Heart right ventricle (tissue), 16 donors: ENCODE measurements around the gene ANKRD60. TPM values are rescaled to one million over a fixed set of nuclear protein-coding genes. Genes with fewer than 3 reads are reported as not detected.

Source experiments
- ATAC-seq, 8 donors: fragments of 200-7000 bp; cut with Tn5 transposase; one replicate each; pipeline ENCODE4 v1.9.1; 2020; ENCODE audit warnings: mild to moderate bottlenecking in 8 of 8, moderate library complexity in 8 of 8, moderate number of reproducible peaks in 1 of 8
- DNase-seq, 2 donors: peaks; one replicate each; pipeline ENCODE4 v3.0.0-alpha.2; 2020
- H3K27ac ChIP-seq, 10 donors: fragments of 200-600 bp; sonication (generic) in 2 of 10; one replicate each; pipeline versions ENCODE4 v1.5.0 to v1.8.0; 2020 to 2022; ENCODE audit warnings: mild to moderate bottlenecking in 3 of 10
- H3K27me3 ChIP-seq, 7 donors: fragments of 200-600 bp; one replicate each; pipeline ENCODE4 v1.8.0; 2021 to 2022; ENCODE audit warnings: mild to moderate bottlenecking in 2 of 7
- H3K36me3 ChIP-seq, 9 donors: fragments of 200-600 bp; sonication (generic) in 1 of 9; one replicate each; pipeline versions ENCODE4 v1.5.0 to v1.8.0; 2020 to 2022; ENCODE audit warnings: mild to moderate bottlenecking in 2 of 9
- H3K4me1 ChIP-seq, 9 donors: fragments of 200-600 bp; sonication (generic) in 1 of 9; one replicate each; pipeline versions ENCODE4 v1.5.0 to v1.8.0; 2020 to 2022; ENCODE audit warnings: mild to moderate bottlenecking in 4 of 9
- H3K4me3 ChIP-seq, 10 donors: fragments of 200-600 bp; sonication (generic) in 2 of 10; one replicate each; pipeline versions ENCODE4 v1.5.0 to v1.8.0; 2020 to 2022; ENCODE audit warnings: mild to moderate bottlenecking in 7 of 10, moderate library complexity in 2 of 10
- H3K9me3 ChIP-seq, 11 donors: fragments of 200-600 bp in 10 of 11; sonication (generic) in 2 of 11; one replicate each; pipeline versions ENCODE4 v1.5.0 to v1.8.0; 2013 to 2022; ENCODE audit warnings: mild to moderate bottlenecking in 2 of 11, control low read depth in 1 of 11, moderate library complexity in 1 of 11
- CTCF ChIP-seq, 9 donors: fragments of 200-600 bp; sonication (generic) in 2 of 9; IDR thresholded peaks; one replicate each; pipeline versions ENCODE4 v1.5.0 to v1.8.0; 2021 to 2022; ENCODE audit warnings: antibody characterized with exemption in 9 of 9, mild to moderate bottlenecking in 5 of 9, moderate library complexity in 1 of 9
- WGBS, 2 donors: extraction: QIAGEN DNeasy Blood & Tissue Kit; methylation state at CpG; one replicate each; pipeline ENCODE4 v1.1.7; 2013; ENCODE audit warnings: inconsistent platforms in 1 of 2; 5-methylcytosine and 5-hydroxymethylcytosine counted together
- intact Hi-C, 10 donors: fragments of 100-400 bp; cut with DNase I; formaldehyde crosslinking; loops; one replicate each; pipeline versions ENCODE4 v1.11.1 to v1.14.2; 2022
- polyA plus RNA-seq, 2 donors: library from polyadenylated mRNA; stranded (reverse); fragments of 200-250 nt; gene quantifications; one replicate each; pipeline ENCODE4 v1.2.3, GENCODE V29; 2013
- total RNA-seq, 10 donors: library from RNA; stranded (reverse); fragmentation: NEBNext Ultra II Directional in 3 of 10; extraction: Animal tissue kit (Norgen Biotek cat#: 25700) in 3 of 10; gene quantifications; one replicate each; pipeline versions ENCODE4 v1.2.1 to v1.2.4, GENCODE V29; 2021 to 2023
- donor health status: Arrhythmogenic right ventricular cardiomyopathy.
- donor health status: ischemic (EF 13 %, LVEDD 7.1; RV severe dilation, severe dysfunction).
- donor health status: healthy with polysubstance abuse.
- donor health status: DM: no; HTN: yes; CAD: no.
- donor health status: DM: no; HTN: no; CAD: no.
- donor health status: ischemic (EF 25% LVEDD 6.9; RV normal size, moderate dysfunction).
- donor health status: ischemic (EF 25% LVEDD 5.7; RV mildly dilated, moderate dysfunction).
- donor health status: healthy.
- donor health status: DM: yes; HTN: yes; CAD: no.
- donor health status: Ischemic cardiomyopathy.
- donor health status: ischemic (EF 35%, LVEDD 5.7; RV mildly dilated, moderate dysfunction).
- donor health status: nonischemic (EF 11% LVEDD 7.7; RV severe dilation, severe dysfunction).
- donor health status: DM: yes; HTN: yes; CAD: no.
- donor health status: PGD.
- donor health status: ischemic (EF 29% LVEDD 5.4; RV normal size, mild dysfunction).
- donor health status: nonischemic (EF 23%, LVEDD 6.1; RV moderate dilation, normal function).

Gene ANKRD60
- total and polyA plus RNA-seq, 12 donors = not detected

DNA sequence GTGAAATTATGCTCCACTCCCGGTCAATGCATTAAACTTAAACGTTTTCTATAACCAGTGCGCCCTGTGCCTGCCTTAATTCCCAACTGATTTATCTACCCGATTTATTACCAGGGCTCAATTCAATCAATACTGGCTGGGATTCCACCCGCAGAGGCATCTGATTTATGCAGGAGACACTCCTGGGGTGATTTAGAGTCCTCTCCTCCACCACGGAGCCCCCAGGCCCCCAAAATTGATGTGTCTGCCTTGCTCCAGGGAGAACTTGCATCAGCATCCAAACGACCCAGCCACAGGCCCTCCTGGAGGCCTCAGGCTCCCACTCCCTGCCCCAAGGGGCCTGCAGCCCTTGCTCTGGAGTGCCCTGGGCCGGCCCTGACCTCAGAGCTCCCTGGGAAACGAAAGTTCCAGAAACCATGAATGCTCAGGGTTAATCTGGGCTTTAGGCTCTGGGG lies 29.5 kb downstream of the ANKRD60 start:
- TF ChIP-seq CTCF (IDR thresholded peaks at IDR 0.05) = no peak
- no peaks in the 10 kb centered on the region for H3K36me3 ChIP-seq
- no peaks in the 10 kb centered on the region for H3K27me3 ChIP-seq
- H3K4me3 ChIP-seq = no peak overlapping the region
- H3K27ac ChIP-seq = no peak overlapping the region
- H3K9me3 ChIP-seq = no peaks in the 10 kb centered on the region
- intact Hi-C loops = no loop called here
- peaks cover 0 to 6% (median 0%) of the 10 kb centered on the region in 9 donors for H3K4me1 ChIP-seq
- ATAC-seq (peak in 7 of 8 donors; percentile 35 to 74 (median 68)), DNase-seq (peak in 1 of 2 donors; percentile 53)
- WGBS, 2 donors = 63 to 70% methylated on average over 9 of the region's 9 CpGs

DNA sequence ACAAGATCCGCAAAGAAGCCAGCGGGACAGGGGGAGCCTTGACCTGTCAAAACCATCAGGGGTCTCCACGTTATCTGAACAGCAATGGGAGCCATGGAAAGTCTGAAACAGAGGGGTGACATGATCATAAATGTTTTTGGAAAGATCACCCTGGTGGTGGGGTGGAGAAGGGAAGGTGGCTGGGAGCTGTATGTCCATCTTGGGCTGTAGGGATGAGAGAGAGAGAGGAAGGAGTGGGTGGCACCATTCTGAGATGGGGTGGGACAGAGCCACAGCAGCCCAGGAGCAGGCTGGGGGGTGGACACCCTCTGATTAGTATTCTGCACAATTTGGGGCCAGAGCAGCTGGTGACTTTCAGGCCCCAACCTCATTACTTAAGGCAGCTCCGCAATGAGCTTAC lies 30.1 kb downstream of the ANKRD60 start:
- Histone ChIP-seq H3K9me3 (no peaks in the 10 kb centered on the region), H3K4me3 (no peak overlapping the region), H3K27ac (no peak overlapping the region), H3K4me1 (peaks cover 0 to 6% (median 0%) of the 10 kb centered on the region in 9 donors), H3K27me3 (peaks cover 0 to under 1% (median 0%) of the 10 kb centered on the region in 7 donors), H3K36me3 (no peaks in the 10 kb centered on the region)
- 78 to 83% methylated on average over 4 of the region's 4 CpGs for WGBS, 2 donors
- TF ChIP-seq CTCF (IDR thresholded peaks at IDR 0.05) = no peak
- ATAC-seq = no peak
- no peak for DNase-seq
- intact Hi-C loops = no loop called here

GRCh38 chr20:58197185-58197469 lies 31.3 kb downstream of the ANKRD60 start:
- Histone ChIP-seq H3K9me3 (no peaks in the 10 kb centered on the region), H3K36me3 (no peaks in the 10 kb centered on the region), H3K4me1 (peaks cover 0 to 6% (median 0%) of the 10 kb centered on the region in 9 donors), H3K27ac (no peak overlapping the region), H3K27me3 (peaks cover 0 to 13% (median 9%) of the 10 kb centered on the region in 7 donors), H3K4me3 (no peak overlapping the region)
- no peak for ATAC-seq
- 92 to 94% methylated on average over 8 of the region's 8 CpGs for WGBS, 2 donors
- no peak for TF ChIP-seq CTCF (IDR thresholded peaks at IDR 0.05)
- intact Hi-C loops = no loop called here
- DNase-seq = no peak

DNA sequence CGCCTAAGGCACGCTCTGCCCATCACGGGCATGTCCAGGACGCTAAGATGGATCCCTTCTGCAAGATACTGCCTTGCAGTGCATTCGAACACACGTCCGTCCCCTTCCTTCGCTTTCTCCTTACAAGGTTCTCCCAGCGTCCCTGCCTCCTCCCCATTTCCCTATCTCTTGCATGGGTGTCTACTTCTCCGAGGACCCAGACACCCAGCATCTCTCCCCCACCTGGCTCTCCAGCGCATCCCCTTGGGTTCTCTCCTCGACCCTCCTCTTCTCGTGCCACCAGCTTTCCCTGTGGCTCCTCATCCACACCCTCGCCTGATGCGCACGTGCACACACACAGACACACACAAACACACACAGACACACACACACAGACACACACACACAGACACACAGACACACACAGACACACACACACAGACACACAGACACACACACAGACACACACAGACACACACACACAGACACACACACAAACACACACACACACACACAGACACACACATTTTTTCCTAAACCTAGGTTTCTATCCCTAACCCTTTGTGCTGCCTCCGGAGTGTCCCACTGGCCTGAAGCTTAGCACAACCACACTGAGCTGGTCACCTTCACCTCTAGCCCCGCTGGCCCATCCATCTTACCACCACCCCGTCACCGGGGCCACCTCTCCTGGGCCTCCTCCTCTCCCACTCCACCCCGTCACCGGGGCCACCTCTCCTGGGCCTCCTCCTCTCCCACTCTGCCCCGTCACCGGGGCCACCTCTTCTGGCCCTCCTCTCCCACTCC lies 31.9 kb downstream of the ANKRD60 start:
- 84% methylated on average over 24 of the region's 24 CpGs for WGBS, 2 donors
- H3K36me3 ChIP-seq = no peaks in the 10 kb centered on the region
- H3K4me1 ChIP-seq = peaks cover 0 to 6% (median 0%) of the 10 kb centered on the region in 9 donors
- intact Hi-C loops = no loop called here
- TF ChIP-seq CTCF (IDR thresholded peaks at IDR 0.05) = no peak
- ATAC-seq (no peak), DNase-seq (no peak)
- no peak overlapping the region for H3K4me3 ChIP-seq
- H3K27me3 ChIP-seq = peaks cover 0 to 18% (median 11%) of the 10 kb centered on the region in 7 donors
- H3K9me3 ChIP-seq = no peaks in the 10 kb centered on the region
- H3K27ac ChIP-seq = no peak overlapping the region
